Left hindlimb (tissue), 1 donor: ENCODE results near the gene POTEG.
"Not testable (repeated sequence)": the region's sequence is repeated elsewhere in the genome, so short reads cannot be mapped to it uniquely, and the experiment has no call there.

Experiments used
- DNase-seq: peaks from one replicate; pipeline ENCODE4 v3.0.0-alpha.2; 2018

POTEG gene

GRCh38 chr14:19372813-19373500, 61.2 kb downstream of the POTEG start:
- not testable (repeated sequence) for DNase-seq

DNA sequence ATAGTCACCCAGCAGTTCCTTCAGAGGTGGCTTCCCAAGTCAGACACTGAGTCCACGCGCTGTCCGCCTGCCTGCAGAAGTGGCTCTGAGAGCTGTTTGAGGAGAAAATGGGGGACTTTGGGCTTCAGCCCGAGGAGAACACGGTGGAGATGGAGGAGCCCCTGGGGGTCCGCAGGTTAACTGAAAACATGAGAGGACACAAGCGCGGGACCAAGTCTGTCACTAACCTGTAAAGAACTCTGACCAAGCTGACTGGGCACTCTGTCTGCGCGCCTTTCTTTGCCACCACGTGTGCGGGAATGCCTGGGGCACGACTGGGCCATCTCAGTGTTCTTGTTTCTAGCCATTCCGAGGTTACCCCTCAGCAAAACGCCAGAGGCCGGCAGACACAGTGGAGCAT, 62.4 kb downstream of the POTEG start:
- not testable (repeated sequence) for DNase-seq

DNA sequence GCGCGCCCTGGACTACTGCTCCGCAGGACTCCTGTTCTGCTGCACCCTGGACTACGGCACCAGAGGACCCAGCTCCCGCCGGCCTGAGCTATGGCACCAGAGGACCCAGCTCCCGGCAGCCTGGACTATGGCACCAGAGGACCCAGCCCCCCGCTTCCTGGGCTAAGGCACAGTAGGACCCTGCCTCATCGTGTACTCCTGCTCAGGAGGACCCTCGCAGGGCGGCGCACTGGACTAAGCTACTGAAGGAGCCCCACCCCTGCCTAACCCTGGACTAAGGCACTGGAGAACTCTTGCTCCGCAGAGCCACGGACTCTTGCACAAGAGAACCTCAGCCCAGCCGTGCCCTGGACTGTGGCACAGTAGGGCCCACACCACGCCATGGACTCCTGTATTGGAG, 71.3 kb downstream of the POTEG start:
- DNase-seq: not testable (repeated sequence)

- not testable (repeated sequence) for DNase-seq
Measured at GRCh38 chr14:19362323-19362722, 71.8 kb downstream of the POTEG start.

GRCh38 chr14:19361636-19362253, 72.4 kb downstream of the POTEG start:
- not testable (repeated sequence) for DNase-seq

- DNase-seq: not testable (repeated sequence)
Measured at GRCh38 chr14:19360937-19361635, 73.1 kb downstream of the POTEG start.
